ENCODE measurements around the gene CDH2.

DNA sequence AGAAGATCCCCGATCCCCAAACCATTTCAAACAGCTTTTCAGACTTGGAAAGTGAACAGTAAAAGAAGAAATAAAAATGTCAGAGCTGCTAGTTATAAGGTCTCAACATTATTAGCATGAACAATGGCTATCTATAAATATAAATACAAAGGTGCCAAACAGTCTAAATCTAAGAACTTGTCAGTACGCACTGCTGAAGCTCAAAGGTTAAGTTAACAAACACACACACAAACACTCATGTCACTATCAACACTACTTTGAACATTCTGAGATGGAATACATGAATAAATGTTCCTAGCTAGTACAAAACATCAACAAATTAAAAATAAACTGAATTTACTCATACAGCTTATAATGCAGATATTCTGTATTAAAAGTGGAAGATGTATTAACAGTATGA lies 108.7 kb downstream of the CDH2 start:
- TF ChIP-seq, protein P1, sequence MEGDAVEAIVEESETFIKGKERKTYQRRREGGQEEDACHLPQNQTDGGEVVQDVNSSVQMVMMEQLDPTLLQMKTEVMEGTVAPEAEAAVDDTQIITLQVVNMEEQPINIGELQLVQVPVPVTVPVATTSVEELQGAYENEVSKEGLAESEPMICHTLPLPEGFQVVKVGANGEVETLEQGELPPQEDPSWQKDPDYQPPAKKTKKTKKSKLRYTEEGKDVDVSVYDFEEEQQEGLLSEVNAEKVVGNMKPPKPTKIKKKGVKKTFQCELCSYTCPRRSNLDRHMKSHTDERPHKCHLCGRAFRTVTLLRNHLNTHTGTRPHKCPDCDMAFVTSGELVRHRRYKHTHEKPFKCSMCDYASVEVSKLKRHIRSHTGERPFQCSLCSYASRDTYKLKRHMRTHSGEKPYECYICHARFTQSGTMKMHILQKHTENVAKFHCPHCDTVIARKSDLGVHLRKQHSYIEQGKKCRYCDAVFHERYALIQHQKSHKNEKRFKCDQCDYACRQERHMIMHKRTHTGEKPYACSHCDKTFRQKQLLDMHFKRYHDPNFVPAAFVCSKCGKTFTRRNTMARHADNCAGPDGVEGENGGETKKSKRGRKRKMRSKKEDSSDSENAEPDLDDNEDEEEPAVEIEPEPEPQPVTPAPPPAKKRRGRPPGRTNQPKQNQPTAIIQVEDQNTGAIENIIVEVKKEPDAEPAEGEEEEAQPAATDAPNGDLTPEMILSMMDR (conservative IDR thresholded peaks at IDR 0.05 in 1 of 2, IDR thresholded peaks at IDR 0.05 in 1 of 2; ENCODE audit: low read depth in 1 of 2, low read length in 2 of 2), result no peak
- TF ChIP-seq EZH2 (IDR thresholded peaks at IDR 0.05; ENCODE audit: low read length, missing control alignments), result no peak
